ENCODE measurements around the gene CACNA1C.

CACNA1C gene

DNA sequence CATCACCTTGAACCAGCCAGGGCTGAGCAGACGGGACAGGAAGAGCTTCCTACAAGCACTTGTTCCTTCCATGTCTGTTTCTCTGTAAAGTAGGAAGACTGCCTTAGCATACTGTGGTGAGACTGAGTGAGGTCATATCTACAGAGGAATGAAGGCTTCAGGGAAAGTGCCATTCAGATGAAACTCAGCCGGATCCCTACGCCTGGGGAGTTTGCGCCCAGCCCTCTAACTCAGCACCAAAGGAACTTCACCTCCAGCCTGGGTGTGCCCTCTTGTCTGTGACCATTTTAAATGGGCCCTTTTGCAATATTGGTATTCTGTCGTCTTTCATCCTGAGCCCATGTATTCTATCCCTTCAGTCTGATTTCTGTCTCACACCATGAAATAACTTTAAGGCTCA lies 566.3 kb downstream of the CACNA1C start:
- in situ Hi-C loops (cut with HindIII; ENCODE audit: low pct_ligation_motif_present, low sequenced_read_pairs) = no loop called here
- no peak overlapping the region for H3K4me3 ChIP-seq (ENCODE audit: low read depth, low read length)
- no peak for DNase-seq
- no peak overlapping the region for H3K27ac ChIP-seq
- TF ChIP-seq CTCF (IDR thresholded peaks at IDR 0.05; ENCODE audit: low read depth, low read length, missing control alignments) = no peak
- H3K36me3 ChIP-seq (replicated peaks) = no peaks in the 10 kb centered on the region
- no peaks in the 10 kb centered on the region for H3K27me3 ChIP-seq (replicated peaks)

DNA sequence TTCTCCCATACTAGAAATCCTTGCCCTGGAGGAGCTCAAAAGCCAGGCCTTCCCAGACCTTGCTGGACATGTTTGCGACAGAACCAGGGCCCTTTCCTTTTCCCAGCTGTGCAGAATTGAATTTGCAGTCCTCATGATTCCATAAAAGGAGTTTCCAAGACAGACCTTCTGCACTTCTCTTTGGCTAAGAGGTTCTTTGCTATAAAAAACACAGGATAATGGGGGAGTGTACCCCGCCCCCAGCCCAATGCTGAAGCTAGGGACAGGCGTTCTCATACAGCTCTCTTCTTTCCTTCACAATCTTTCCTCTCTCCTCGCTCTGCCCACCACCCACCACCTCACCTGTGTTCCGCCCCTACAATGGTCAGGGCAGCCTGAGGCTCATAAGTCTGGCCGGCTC lies 569.7 kb downstream of the CACNA1C start:
- in situ Hi-C loops (cut with HindIII; ENCODE audit: low pct_ligation_motif_present, low sequenced_read_pairs) = no loop called here

GRCh38 chr12:2623472-2623871 lies 570.7 kb downstream of the CACNA1C start:
- no peak for TF ChIP-seq CTCF (IDR thresholded peaks at IDR 0.05; ENCODE audit: low read depth, low read length, missing control alignments)
- Histone ChIP-seq H3K27me3 (replicated peaks) (peaks cover 2% of the 10 kb centered on the region), H3K4me3 (ENCODE audit: low read depth, low read length) (no peak overlapping the region), H3K36me3 (replicated peaks) (no peaks in the 10 kb centered on the region), H3K27ac (no peak overlapping the region)
- in situ Hi-C loops (cut with HindIII; ENCODE audit: low pct_ligation_motif_present, low sequenced_read_pairs) = no loop called here
- no peak for DNase-seq

More for the DNA sequence above, 569.7 kb downstream of the CACNA1C start:
- H3K27ac ChIP-seq = no peak overlapping the region
- TF ChIP-seq CTCF (IDR thresholded peaks at IDR 0.05; ENCODE audit: low read depth, low read length, missing control alignments) = no peak
- DNase-seq = no peak
- H3K4me3 ChIP-seq (ENCODE audit: low read depth, low read length) = no peak overlapping the region
- H3K36me3 ChIP-seq (replicated peaks) = no peaks in the 10 kb centered on the region
- H3K27me3 ChIP-seq (replicated peaks) = no peaks in the 10 kb centered on the region

- Histone ChIP-seq H3K36me3 (replicated peaks) (no peaks in the 10 kb centered on the region), H3K27me3 (replicated peaks) (peaks cover 2% of the 10 kb centered on the region), H3K27ac (no peak overlapping the region), H3K4me3 (ENCODE audit: low read depth, low read length) (no peak overlapping the region)
- peak; percentile 64 for TF ChIP-seq CTCF (IDR thresholded peaks at IDR 0.05; ENCODE audit: low read depth, low read length, missing control alignments)
- in situ Hi-C loops (cut with HindIII; ENCODE audit: low pct_ligation_motif_present, low sequenced_read_pairs) = no loop called here
- DNase-seq = no peak
Measured at GRCh38 chr12:2624543-2625288, 571.9 kb downstream of the CACNA1C start.

DNA sequence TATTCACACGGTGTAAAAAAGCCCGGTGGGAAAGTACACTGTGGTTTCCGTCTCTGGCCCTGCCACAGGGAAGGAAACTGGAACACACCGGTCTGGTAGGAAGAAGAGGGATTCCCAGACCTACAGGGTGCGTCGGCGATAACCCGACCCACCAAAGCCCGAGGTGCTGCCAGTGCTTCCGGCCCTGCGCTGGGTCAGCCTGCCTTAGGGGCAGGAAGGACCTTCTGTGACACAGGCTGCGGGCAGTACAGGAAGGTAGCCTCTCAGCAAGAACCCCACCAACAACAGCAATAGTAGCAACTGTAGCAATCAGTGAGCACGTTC lies 572.5 kb downstream of the CACNA1C start:
- no peak for DNase-seq
- Histone ChIP-seq H3K27me3 (replicated peaks) (peaks cover 2% of the 10 kb centered on the region), H3K4me3 (ENCODE audit: low read depth, low read length) (no peak overlapping the region), H3K36me3 (replicated peaks) (no peaks in the 10 kb centered on the region), H3K27ac (no peak overlapping the region)
- in situ Hi-C loops (cut with HindIII; ENCODE audit: low pct_ligation_motif_present, low sequenced_read_pairs) = no loop called here
- no peak for TF ChIP-seq CTCF (IDR thresholded peaks at IDR 0.05; ENCODE audit: low read depth, low read length, missing control alignments)

Measured in brain microvascular endothelial cell (primary cell).